ENCODE measurements around the gene SLC35F3. TPM values are rescaled to one million over a fixed set of nuclear protein-coding genes. Genes with fewer than 3 reads are reported as not detected.

The SLC35F3 gene
- total and polyA plus RNA-seq, 2 experiments from 2014 or later = 0.80 to 1.3 TPM

DNA sequence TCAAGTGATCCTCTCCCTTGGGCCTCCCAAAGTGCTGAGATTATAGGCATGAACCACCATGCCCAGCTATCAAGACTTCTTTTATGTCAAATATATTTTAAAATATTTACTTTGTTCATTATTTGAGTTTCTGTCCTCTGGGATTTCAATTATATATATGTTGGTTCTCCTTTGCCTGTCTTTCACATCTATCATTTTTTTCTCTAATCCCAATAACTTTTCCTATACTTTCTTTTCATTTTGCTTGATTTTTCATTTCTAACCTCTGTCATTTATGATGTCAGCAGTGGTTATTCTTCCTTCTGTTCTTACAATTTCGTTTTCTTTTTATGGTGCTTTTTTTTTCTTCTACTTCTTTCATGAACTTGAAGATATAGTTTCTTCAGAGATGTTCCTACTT is 47.3 kb downstream of the SLC35F3 start:
- H3K9me2 ChIP-seq (replicated peaks; ENCODE audit: insufficient read depth) = no peaks in the 10 kb centered on the region
- H3K27me3 ChIP-seq = no peaks in the 10 kb centered on the region
- no peaks in the 10 kb centered on the region for H4K20me1 ChIP-seq (ENCODE audit: insufficient read depth, poor library complexity, severe bottlenecking)
- 76% methylated on average over 1 of the region's 1 CpG for WGBS (ENCODE audit: low lambda C conversion rate, missing lambda C conversion rate)
- no peak for DNase-seq (ENCODE audit: low spot score)
- no peaks in the 10 kb centered on the region for H3K36me3 ChIP-seq (replicated peaks; ENCODE audit: insufficient read depth, low read depth)
- no peaks in the 10 kb centered on the region for H3K79me2 ChIP-seq
- TF ChIP-seq EZH2phosphoT487 (IDR thresholded peaks at IDR 0.05; ENCODE audit: low read depth, severe bottlenecking, unreplicated experiment) = no peak
- no peak for TF ChIP-seq EZH2 (IDR thresholded peaks at IDR 0.05; ENCODE audit: borderline replicate concordance)
- TF ChIP-seq, protein P1, sequence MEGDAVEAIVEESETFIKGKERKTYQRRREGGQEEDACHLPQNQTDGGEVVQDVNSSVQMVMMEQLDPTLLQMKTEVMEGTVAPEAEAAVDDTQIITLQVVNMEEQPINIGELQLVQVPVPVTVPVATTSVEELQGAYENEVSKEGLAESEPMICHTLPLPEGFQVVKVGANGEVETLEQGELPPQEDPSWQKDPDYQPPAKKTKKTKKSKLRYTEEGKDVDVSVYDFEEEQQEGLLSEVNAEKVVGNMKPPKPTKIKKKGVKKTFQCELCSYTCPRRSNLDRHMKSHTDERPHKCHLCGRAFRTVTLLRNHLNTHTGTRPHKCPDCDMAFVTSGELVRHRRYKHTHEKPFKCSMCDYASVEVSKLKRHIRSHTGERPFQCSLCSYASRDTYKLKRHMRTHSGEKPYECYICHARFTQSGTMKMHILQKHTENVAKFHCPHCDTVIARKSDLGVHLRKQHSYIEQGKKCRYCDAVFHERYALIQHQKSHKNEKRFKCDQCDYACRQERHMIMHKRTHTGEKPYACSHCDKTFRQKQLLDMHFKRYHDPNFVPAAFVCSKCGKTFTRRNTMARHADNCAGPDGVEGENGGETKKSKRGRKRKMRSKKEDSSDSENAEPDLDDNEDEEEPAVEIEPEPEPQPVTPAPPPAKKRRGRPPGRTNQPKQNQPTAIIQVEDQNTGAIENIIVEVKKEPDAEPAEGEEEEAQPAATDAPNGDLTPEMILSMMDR (IDR thresholded peaks at IDR 0.05; ENCODE audit: poor library complexity) = no peak
- no peaks in the 10 kb centered on the region for H3K4me1 ChIP-seq (ENCODE audit: insufficient read depth)
- no peak overlapping the region for H2AFZ ChIP-seq
- H3K4me2 ChIP-seq = no peak overlapping the region
- H3K27ac ChIP-seq = no peak overlapping the region
- H3K9me3 ChIP-seq (ENCODE audit: low read depth) = no peaks in the 10 kb centered on the region
- no peak overlapping the region for H3K4me3 ChIP-seq

DNA sequence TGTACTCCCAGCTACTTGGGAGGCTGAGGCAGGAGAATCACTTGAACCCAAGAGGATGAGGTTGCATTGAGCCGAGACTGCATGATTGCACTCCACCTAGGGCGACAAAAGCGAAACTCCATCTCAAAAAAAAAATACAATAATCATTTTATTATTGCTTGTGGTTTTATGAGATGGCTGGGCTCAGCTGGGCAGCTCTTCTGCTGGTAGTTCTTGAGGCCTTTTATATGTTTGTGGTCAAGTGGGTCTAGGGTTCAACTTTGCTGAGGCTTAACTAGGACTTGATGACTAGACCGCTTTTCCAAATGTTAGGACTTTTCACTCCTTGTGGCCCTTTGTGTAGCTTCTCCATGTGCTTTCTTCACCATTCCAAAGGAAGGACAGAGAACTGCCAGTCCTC is 53.2 kb downstream of the SLC35F3 start:
- no peaks in the 10 kb centered on the region for H3K9me3 ChIP-seq (ENCODE audit: low read depth)
- H3K36me3 ChIP-seq (replicated peaks; ENCODE audit: insufficient read depth, low read depth) = no peaks in the 10 kb centered on the region
- no peak overlapping the region for H3K4me3 ChIP-seq
- H2AFZ ChIP-seq = no peak overlapping the region
- H3K27ac ChIP-seq = no peak overlapping the region
- H3K4me2 ChIP-seq = no peak overlapping the region
- H3K79me2 ChIP-seq = no peaks in the 10 kb centered on the region
- H3K27me3 ChIP-seq = no peaks in the 10 kb centered on the region
- TF ChIP-seq EZH2 (IDR thresholded peaks at IDR 0.05; ENCODE audit: borderline replicate concordance) = no peak
- TF ChIP-seq, protein P1 (IDR thresholded peaks at IDR 0.05; ENCODE audit: poor library complexity) = no peak
- no peak for TF ChIP-seq EZH2phosphoT487 (IDR thresholded peaks at IDR 0.05; ENCODE audit: low read depth, severe bottlenecking, unreplicated experiment)
- no peak for DNase-seq (ENCODE audit: low spot score)
- H3K9me2 ChIP-seq (replicated peaks; ENCODE audit: insufficient read depth) = no peaks in the 10 kb centered on the region
- H4K20me1 ChIP-seq (ENCODE audit: insufficient read depth, poor library complexity, severe bottlenecking) = no peaks in the 10 kb centered on the region
- H3K4me1 ChIP-seq (ENCODE audit: insufficient read depth) = no peaks in the 10 kb centered on the region
- 95% methylated on average over 4 of the region's 4 CpGs for WGBS (ENCODE audit: low lambda C conversion rate, missing lambda C conversion rate)

DNA sequence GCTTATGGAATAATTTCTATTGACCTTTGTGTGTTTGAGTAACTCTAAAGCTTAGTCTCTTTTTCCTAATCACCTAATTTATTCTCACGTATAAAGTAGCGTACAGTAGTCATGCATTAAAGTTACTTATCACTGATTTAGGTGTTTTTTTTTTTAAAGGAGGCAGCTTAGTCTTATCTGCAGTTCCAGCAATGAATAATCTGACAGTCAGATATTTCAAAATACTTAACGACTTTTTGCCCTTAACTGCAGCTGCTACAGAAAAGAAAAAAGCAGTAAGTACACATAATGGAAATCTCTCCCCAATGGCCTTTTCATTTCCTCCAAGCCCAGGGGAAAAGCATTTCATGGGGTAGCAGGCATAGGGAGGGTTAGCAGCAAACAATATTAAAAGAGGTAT is 54.6 kb downstream of the SLC35F3 start:
- Histone ChIP-seq H3K4me2 (peak overlapping the region; percentile 8), H3K27ac (no peak overlapping the region), H2AFZ (no peak overlapping the region), H3K9me2 (replicated peaks; ENCODE audit: insufficient read depth) (no peaks in the 10 kb centered on the region), H3K9me3 (ENCODE audit: low read depth) (no peaks in the 10 kb centered on the region), H3K36me3 (replicated peaks; ENCODE audit: insufficient read depth, low read depth) (no peaks in the 10 kb centered on the region), H4K20me1 (ENCODE audit: insufficient read depth, poor library complexity, severe bottlenecking) (no peaks in the 10 kb centered on the region), H3K27me3 (no peaks in the 10 kb centered on the region), H3K4me1 (ENCODE audit: insufficient read depth) (no peaks in the 10 kb centered on the region), H3K4me3 (no peak overlapping the region), H3K79me2 (no peaks in the 10 kb centered on the region)
- 50% methylated on average over 3 of the region's 3 CpGs for WGBS (ENCODE audit: low lambda C conversion rate, missing lambda C conversion rate)
- TF ChIP-seq, protein P1 (IDR thresholded peaks at IDR 0.05; ENCODE audit: poor library complexity) = no peak
- no peak for TF ChIP-seq EZH2 (IDR thresholded peaks at IDR 0.05; ENCODE audit: borderline replicate concordance)
- TF ChIP-seq EZH2phosphoT487 (IDR thresholded peaks at IDR 0.05; ENCODE audit: low read depth, severe bottlenecking, unreplicated experiment) = no peak
- DNase-seq (ENCODE audit: low spot score) = no peak

DNA sequence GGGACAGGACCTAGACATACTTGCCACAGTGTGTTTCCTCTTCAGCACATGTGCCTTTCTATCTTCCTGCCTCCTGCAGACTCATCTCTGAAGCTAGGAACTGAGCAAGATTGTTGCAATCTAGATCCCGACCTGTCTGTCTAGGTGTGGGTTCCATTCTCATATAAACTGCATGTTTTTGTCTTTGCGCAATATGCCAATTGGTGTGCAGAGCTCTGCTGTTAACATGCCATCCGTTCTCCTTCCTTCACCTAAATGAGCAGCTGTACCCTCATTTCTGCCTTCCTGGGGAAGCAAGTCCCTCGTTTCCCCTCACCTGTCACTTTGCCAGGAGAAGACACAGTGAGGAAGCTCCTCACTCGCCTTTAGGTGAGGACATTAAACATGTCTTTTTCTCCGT is 55.5 kb downstream of the SLC35F3 start:
- DNase-seq (ENCODE audit: low spot score) = no peak
- H3K36me3 ChIP-seq (replicated peaks; ENCODE audit: insufficient read depth, low read depth) = no peaks in the 10 kb centered on the region
- TF ChIP-seq, protein P1 (IDR thresholded peaks at IDR 0.05; ENCODE audit: poor library complexity) = no peak
- TF ChIP-seq EZH2phosphoT487 (IDR thresholded peaks at IDR 0.05; ENCODE audit: low read depth, severe bottlenecking, unreplicated experiment) (no peak), EZH2 (IDR thresholded peaks at IDR 0.05; ENCODE audit: borderline replicate concordance) (no peak)
- no peak overlapping the region for H2AFZ ChIP-seq
- no peak overlapping the region for H3K4me2 ChIP-seq
- H3K9me2 ChIP-seq (replicated peaks; ENCODE audit: insufficient read depth) = no peaks in the 10 kb centered on the region
- H3K4me1 ChIP-seq (ENCODE audit: insufficient read depth) = no peaks in the 10 kb centered on the region
- H3K27me3 ChIP-seq = no peaks in the 10 kb centered on the region
- H3K27ac ChIP-seq = no peak overlapping the region
- WGBS (ENCODE audit: low lambda C conversion rate, missing lambda C conversion rate) = 89% methylated on average over 6 of the region's 6 CpGs
- no peaks in the 10 kb centered on the region for H3K9me3 ChIP-seq (ENCODE audit: low read depth)
- no peaks in the 10 kb centered on the region for H4K20me1 ChIP-seq (ENCODE audit: insufficient read depth, poor library complexity, severe bottlenecking)
- H3K4me3 ChIP-seq = no peak overlapping the region
- H3K79me2 ChIP-seq = no peaks in the 10 kb centered on the region
